ENCODE measurements around the gene LAMTOR4. TPM values are rescaled to one million over a fixed set of nuclear protein-coding genes. Genes with fewer than 3 reads are reported as not detected.

The LAMTOR4 gene
- total RNA-seq, 1 donor from 2014 or later, result 62.7 TPM

- H3K27me3 Mint-ChIP-seq (ENCODE audit: low read depth, unreplicated experiment), result peaks cover 2% of the 10 kb centered on the region
- no peak overlapping the region for H3K27ac ChIP-seq (ENCODE audit: low read depth, low read length)
- FAIRE-seq (no peak), DNase-seq (ENCODE audit: low read depth) (no peak)
- peak overlapping the region; percentile 92 for H3K4me2 ChIP-seq (ENCODE audit: low read length)
- H3K4me3 ChIP-seq (ENCODE audit: insufficient read depth, low read depth, low read length), result peak overlapping the region; percentile 77
- peak overlapping the region; percentile 84 for H3K4me3 Mint-ChIP-seq (ENCODE audit: unreplicated experiment)
- no peaks in the 10 kb centered on the region for H3K9me3 Mint-ChIP-seq (ENCODE audit: unreplicated experiment)
- peak overlapping the region; percentile 93 for H3K9ac ChIP-seq (ENCODE audit: low read length)
- H3K4me1 Mint-ChIP-seq (ENCODE audit: low read depth, unreplicated experiment), result peaks cover 7% of the 10 kb centered on the region
- H3K9me3 ChIP-seq (ENCODE audit: insufficient read depth, low read depth, low read length), result no peaks in the 10 kb centered on the region
- peak overlapping the region; percentile 74 for H3K27ac Mint-ChIP-seq (ENCODE audit: unreplicated experiment)
- peak overlapping the region; percentile 75 for H2AFZ ChIP-seq (ENCODE audit: low read depth, low read length)
- H3K79me2 ChIP-seq (ENCODE audit: insufficient read depth, low read length), result peaks cover 35% of the 10 kb centered on the region
- H4K20me1 ChIP-seq (ENCODE audit: insufficient read depth, low read length), result peaks cover 34% of the 10 kb centered on the region
- TF ChIP-seq CTCF (IDR thresholded peaks at IDR 0.05; ENCODE audit: insufficient read depth, low read depth, low read length) (no peak), EZH2 (IDR thresholded peaks at IDR 0.05; ENCODE audit: insufficient read depth, low read length) (no peak)
- peaks cover 2% of the 10 kb centered on the region for H3K36me3 Mint-ChIP-seq (ENCODE audit: low read depth, unreplicated experiment)
- H3K4me1 ChIP-seq (ENCODE audit: insufficient read depth, low read length), result peaks cover 7% of the 10 kb centered on the region
- H3K36me3 ChIP-seq (ENCODE audit: insufficient read depth, low read length), result peaks cover 9% of the 10 kb centered on the region
- no peaks in the 10 kb centered on the region for H3K27me3 ChIP-seq (ENCODE audit: insufficient read depth, low read length)
Observed at GRCh38 chr7:100159099-100159623, 10.4 kb downstream of the LAMTOR4 start.

- H3K27ac Mint-ChIP-seq (ENCODE audit: unreplicated experiment), result no peak overlapping the region
- no peak for FAIRE-seq
Observed at GRCh38 chr7:100160067-100160466, 11.3 kb downstream of the LAMTOR4 start.

More at GRCh38 chr7:100160067-100160466, 11.3 kb downstream of the LAMTOR4 start:
- no peak overlapping the region for H3K4me2 ChIP-seq (ENCODE audit: low read length)
- no peak overlapping the region for H2AFZ ChIP-seq (ENCODE audit: low read depth, low read length)
- peaks cover 9% of the 10 kb centered on the region for H3K36me3 ChIP-seq (ENCODE audit: insufficient read depth, low read length)
- H3K4me1 Mint-ChIP-seq (ENCODE audit: low read depth, unreplicated experiment), result peaks cover 7% of the 10 kb centered on the region
- H3K27ac ChIP-seq (ENCODE audit: low read depth, low read length), result no peak overlapping the region
- no peaks in the 10 kb centered on the region for H3K27me3 ChIP-seq (ENCODE audit: insufficient read depth, low read length)
- no peaks in the 10 kb centered on the region for H3K36me3 Mint-ChIP-seq (ENCODE audit: low read depth, unreplicated experiment)
- H3K9ac ChIP-seq (ENCODE audit: low read length), result no peak overlapping the region
- no peaks in the 10 kb centered on the region for H3K9me3 ChIP-seq (ENCODE audit: insufficient read depth, low read depth, low read length)
- H3K4me1 ChIP-seq (ENCODE audit: insufficient read depth, low read length), result peaks cover 7% of the 10 kb centered on the region
- no peaks in the 10 kb centered on the region for H3K9me3 Mint-ChIP-seq (ENCODE audit: unreplicated experiment)
- TF ChIP-seq EZH2 (IDR thresholded peaks at IDR 0.05; ENCODE audit: insufficient read depth, low read length) (no peak), CTCF (IDR thresholded peaks at IDR 0.05; ENCODE audit: insufficient read depth, low read depth, low read length) (no peak)
- H3K27me3 Mint-ChIP-seq (ENCODE audit: low read depth, unreplicated experiment), result peaks cover 2% of the 10 kb centered on the region
- no peak for DNase-seq (ENCODE audit: low read depth)
- H3K4me3 ChIP-seq (ENCODE audit: insufficient read depth, low read depth, low read length), result no peak overlapping the region
- H4K20me1 ChIP-seq (ENCODE audit: insufficient read depth, low read length), result peaks cover 26% of the 10 kb centered on the region
- H3K4me3 Mint-ChIP-seq (ENCODE audit: unreplicated experiment), result peak overlapping the region; percentile 50
- H3K79me2 ChIP-seq (ENCODE audit: insufficient read depth, low read length), result peaks cover 30% of the 10 kb centered on the region
